ENCODE measurements around the gene ARSB.

The ARSB gene

DNA sequence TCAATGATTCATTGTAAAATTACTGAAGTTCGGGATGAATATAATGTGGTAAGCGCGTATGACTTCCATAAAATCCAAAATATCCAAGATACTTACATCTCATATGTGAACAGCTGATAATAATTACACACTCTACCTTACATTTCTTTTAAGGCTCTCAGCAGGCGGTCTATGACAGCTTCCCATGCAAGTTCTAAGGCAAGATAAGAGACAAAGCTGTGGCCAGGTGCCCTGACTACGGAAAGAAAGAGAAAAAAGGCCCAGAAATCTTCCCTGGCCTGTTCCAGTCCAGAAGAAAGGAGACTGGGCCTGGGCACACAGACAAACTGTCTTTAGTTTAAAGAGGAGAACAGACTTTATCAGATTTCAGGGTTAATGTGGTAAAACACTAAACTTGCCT is 69.1 kb downstream of the ARSB start:
- no peak overlapping the region for H3K14ac ChIP-seq (ENCODE audit: low read length)
- H3K9ac ChIP-seq (ENCODE audit: low read depth, low read length, poor library complexity): no peak overlapping the region
- no peak overlapping the region for H4K8ac ChIP-seq (ENCODE audit: low read depth, low read length)
- H2BK120ac ChIP-seq (ENCODE audit: low read depth, low read length): no peak overlapping the region
- H3K4me1 ChIP-seq (ENCODE audit: control insufficient read depth in 2 of 2, insufficient read depth in 1 of 2, low read depth in 1 of 2, low read length in 2 of 2): peaks cover 0 to 2% of the 10 kb centered on the region in 2 donors
- no peak overlapping the region for H3K4me2 ChIP-seq (ENCODE audit: insufficient read depth, low read length, poor library complexity, severe bottlenecking)
- no peaks in the 10 kb centered on the region for H3K9me3 ChIP-seq (replicated peaks in 1 of 2; ENCODE audit: control insufficient read depth in 2 of 2, insufficient read depth in 1 of 2, low read depth in 1 of 2, low read length in 2 of 2)
- H2BK15ac ChIP-seq (ENCODE audit: low read length): no peak overlapping the region
- H3K79me1 ChIP-seq (ENCODE audit: low read depth, low read length): no peaks in the 10 kb centered on the region
- whole genome bisulfite sequencing, 2 donors (ENCODE audit: extremely low coverage in 2 of 2, insufficient read length in 2 of 2, insufficient replicate concordance in 1 of 2): no CpG with 5 or more reads among the region's 5 CpGs
- H3K4ac ChIP-seq (ENCODE audit: low read length): no peak overlapping the region
- H2AFZ ChIP-seq (ENCODE audit: low read length): no peak overlapping the region
- no peak overlapping the region for H3K18ac ChIP-seq (ENCODE audit: low read length)
- H4K91ac ChIP-seq (ENCODE audit: low read depth, low read length, poor library complexity): no peak overlapping the region
- no peaks in the 10 kb centered on the region for H3K36me3 ChIP-seq (replicated peaks in 1 of 2; ENCODE audit: control insufficient read depth in 2 of 2, insufficient read depth in 2 of 2, low read length in 2 of 2)
- no peak overlapping the region for H2AK5ac ChIP-seq (ENCODE audit: low read depth, low read length)
- no peak overlapping the region for H3K4me3 ChIP-seq (ENCODE audit: low read length in 2 of 2)
- no peak overlapping the region for H3K23ac ChIP-seq (ENCODE audit: low read depth, low read length, poor library complexity)
- H3K27me3 ChIP-seq (ENCODE audit: control insufficient read depth in 3 of 3, insufficient read depth in 3 of 3, low read depth in 1 of 3, low read length in 3 of 3): no peaks in the 10 kb centered on the region
- no peak overlapping the region for H3K27ac ChIP-seq (replicated peaks; ENCODE audit: low read length)
- DNase-seq (ENCODE audit: low spot score): no peak
- H2BK5ac ChIP-seq (ENCODE audit: low read length): no peak overlapping the region
- H2BK12ac ChIP-seq (ENCODE audit: low read length): no peak overlapping the region

DNA sequence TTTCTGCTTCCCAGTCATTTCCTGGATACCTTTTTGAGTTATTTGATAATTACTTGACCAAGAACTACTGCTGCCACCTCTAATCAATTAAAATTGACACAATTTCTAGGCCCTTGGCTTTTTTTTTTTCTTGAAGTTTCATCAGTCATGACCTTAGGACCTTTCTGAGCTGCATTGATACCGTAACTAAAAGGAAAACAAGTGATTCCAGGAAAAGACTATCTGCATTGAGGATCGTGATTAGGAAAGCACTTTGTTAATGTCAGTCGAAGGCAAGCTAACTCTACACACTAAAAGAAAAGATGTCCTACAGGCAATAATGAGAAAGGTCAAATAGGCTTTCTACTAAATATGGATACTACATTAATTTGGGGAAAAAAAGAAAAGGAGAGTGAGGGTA is 69.9 kb downstream of the ARSB start:
- Histone ChIP-seq H3K14ac (ENCODE audit: low read length) (no peak overlapping the region), H3K9me3 (replicated peaks in 1 of 2; ENCODE audit: control insufficient read depth in 2 of 2, insufficient read depth in 1 of 2, low read depth in 1 of 2, low read length in 2 of 2) (no peaks in the 10 kb centered on the region), H3K4ac (ENCODE audit: low read length) (no peak overlapping the region), H3K27me3 (ENCODE audit: control insufficient read depth in 3 of 3, insufficient read depth in 3 of 3, low read depth in 1 of 3, low read length in 3 of 3) (no peaks in the 10 kb centered on the region), H4K8ac (ENCODE audit: low read depth, low read length) (no peak overlapping the region), H3K4me3 (ENCODE audit: low read length in 2 of 2) (no peak overlapping the region), H2BK120ac (ENCODE audit: low read depth, low read length) (no peak overlapping the region), H3K4me2 (ENCODE audit: insufficient read depth, low read length, poor library complexity, severe bottlenecking) (no peak overlapping the region), H3K9ac (ENCODE audit: low read depth, low read length, poor library complexity) (no peak overlapping the region), H3K27ac (replicated peaks; ENCODE audit: low read length) (no peak overlapping the region), H2AK5ac (ENCODE audit: low read depth, low read length) (no peak overlapping the region), H2BK5ac (ENCODE audit: low read length) (no peak overlapping the region), H3K23ac (ENCODE audit: low read depth, low read length, poor library complexity) (no peak overlapping the region), H3K18ac (ENCODE audit: low read length) (no peak overlapping the region), H2BK15ac (ENCODE audit: low read length) (no peak overlapping the region), H3K36me3 (replicated peaks in 1 of 2; ENCODE audit: control insufficient read depth in 2 of 2, insufficient read depth in 2 of 2, low read length in 2 of 2) (no peaks in the 10 kb centered on the region), H2AFZ (ENCODE audit: low read length) (no peak overlapping the region), H4K91ac (ENCODE audit: low read depth, low read length, poor library complexity) (no peak overlapping the region), H2BK12ac (ENCODE audit: low read length) (no peak overlapping the region), H3K4me1 (ENCODE audit: control insufficient read depth in 2 of 2, insufficient read depth in 1 of 2, low read depth in 1 of 2, low read length in 2 of 2) (peaks cover 0 to 2% of the 10 kb centered on the region in 2 donors), H3K79me1 (ENCODE audit: low read depth, low read length) (no peaks in the 10 kb centered on the region)
- no peak for DNase-seq (ENCODE audit: low spot score)
- no CpG with 5 or more reads among the region's 3 CpGs for WGBS, 2 donors (ENCODE audit: extremely low coverage in 2 of 2, insufficient read length in 2 of 2, insufficient replicate concordance in 1 of 2)

DNA sequence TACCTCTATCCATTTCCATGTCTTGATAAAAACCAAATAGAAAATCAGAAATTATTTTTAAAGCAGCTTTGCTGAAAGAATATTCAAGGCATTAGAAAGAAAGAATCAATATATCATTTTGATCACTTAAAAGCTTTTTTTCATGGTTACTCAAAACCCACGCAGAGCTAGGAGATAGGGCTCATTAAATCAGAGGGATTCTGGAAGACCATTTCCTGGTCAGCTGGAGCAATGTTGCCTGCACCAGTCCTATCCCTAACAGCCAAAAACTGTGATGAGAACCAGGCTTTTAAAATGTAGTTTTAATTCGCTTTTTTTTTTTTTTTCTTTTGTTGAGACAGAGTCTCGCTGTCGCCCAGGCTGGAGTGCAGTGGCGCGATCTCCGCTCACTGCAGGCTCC is 72.3 kb downstream of the ARSB start:
- Histone ChIP-seq H4K91ac (ENCODE audit: low read depth, low read length, poor library complexity) (no peak overlapping the region), H2AK5ac (ENCODE audit: low read depth, low read length) (no peak overlapping the region), H2AFZ (ENCODE audit: low read length) (no peak overlapping the region), H2BK120ac (ENCODE audit: low read depth, low read length) (no peak overlapping the region), H3K9me3 (replicated peaks in 1 of 2; ENCODE audit: control insufficient read depth in 2 of 2, insufficient read depth in 1 of 2, low read depth in 1 of 2, low read length in 2 of 2) (no peaks in the 10 kb centered on the region), H3K27ac (replicated peaks; ENCODE audit: low read length) (no peak overlapping the region), H4K8ac (ENCODE audit: low read depth, low read length) (no peak overlapping the region), H3K4me3 (ENCODE audit: low read length in 2 of 2) (no peak overlapping the region), H3K14ac (ENCODE audit: low read length) (no peak overlapping the region), H2BK5ac (ENCODE audit: low read length) (no peak overlapping the region), H3K23ac (ENCODE audit: low read depth, low read length, poor library complexity) (no peak overlapping the region), H3K9ac (ENCODE audit: low read depth, low read length, poor library complexity) (no peak overlapping the region), H3K18ac (ENCODE audit: low read length) (no peak overlapping the region), H3K79me1 (ENCODE audit: low read depth, low read length) (no peaks in the 10 kb centered on the region), H3K27me3 (ENCODE audit: control insufficient read depth in 3 of 3, insufficient read depth in 3 of 3, low read depth in 1 of 3, low read length in 3 of 3) (no peaks in the 10 kb centered on the region), H3K36me3 (replicated peaks in 1 of 2; ENCODE audit: control insufficient read depth in 2 of 2, insufficient read depth in 2 of 2, low read length in 2 of 2) (no peaks in the 10 kb centered on the region), H2BK12ac (ENCODE audit: low read length) (no peak overlapping the region), H3K4me1 (ENCODE audit: control insufficient read depth in 2 of 2, insufficient read depth in 1 of 2, low read depth in 1 of 2, low read length in 2 of 2) (peaks cover 4 to 8% of the 10 kb centered on the region in 2 donors), H3K4ac (ENCODE audit: low read length) (no peak overlapping the region), H3K4me2 (ENCODE audit: insufficient read depth, low read length, poor library complexity, severe bottlenecking) (no peak overlapping the region), H2BK15ac (ENCODE audit: low read length) (no peak overlapping the region)
- no peak for DNase-seq (ENCODE audit: low spot score)
- WGBS, 2 donors (ENCODE audit: extremely low coverage in 2 of 2, insufficient read length in 2 of 2, insufficient replicate concordance in 1 of 2): no CpG with 5 or more reads among the region's 7 CpGs

DNA sequence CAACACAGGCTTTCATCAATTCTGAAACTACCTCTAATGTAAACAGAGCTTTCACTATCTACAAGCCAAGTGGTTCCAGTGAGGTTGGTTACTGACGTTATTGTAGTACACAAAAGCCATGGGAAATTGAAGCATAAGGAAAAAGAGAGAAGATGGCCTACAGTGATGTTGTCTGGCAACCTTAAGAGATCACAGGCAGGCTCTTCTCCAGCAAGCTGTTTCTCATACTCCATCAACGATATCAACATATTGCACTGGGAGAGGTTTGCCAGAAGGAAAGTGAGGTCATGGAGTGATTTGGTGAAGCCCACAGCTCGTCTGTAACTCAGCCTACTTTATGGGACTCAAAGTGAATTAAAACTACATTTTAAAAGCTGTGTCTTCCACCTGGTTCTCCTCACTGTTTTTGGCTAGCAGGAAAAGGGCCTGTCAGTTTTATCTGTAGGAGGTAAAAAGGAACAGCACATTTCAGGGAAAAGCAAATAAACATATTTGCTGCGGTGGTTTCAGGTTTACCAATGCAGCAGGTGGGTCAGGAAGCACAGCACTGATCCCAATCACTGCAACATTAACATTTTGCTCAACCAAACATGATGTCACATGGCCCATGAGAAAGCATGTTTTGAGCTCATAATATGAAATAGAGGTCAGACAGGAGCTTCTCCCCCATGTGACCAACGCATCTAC is 72.9 kb downstream of the ARSB start:
- no peak overlapping the region for H2AK5ac ChIP-seq (ENCODE audit: low read depth, low read length)
- H2BK15ac ChIP-seq (ENCODE audit: low read length): no peak overlapping the region
- no peak overlapping the region for H2BK5ac ChIP-seq (ENCODE audit: low read length)
- H3K23ac ChIP-seq (ENCODE audit: low read depth, low read length, poor library complexity): no peak overlapping the region
- no peak overlapping the region for H3K18ac ChIP-seq (ENCODE audit: low read length)
- H3K27me3 ChIP-seq (ENCODE audit: control insufficient read depth in 3 of 3, insufficient read depth in 3 of 3, low read depth in 1 of 3, low read length in 3 of 3): no peaks in the 10 kb centered on the region
- H4K8ac ChIP-seq (ENCODE audit: low read depth, low read length): no peak overlapping the region
- no peak overlapping the region for H3K4me3 ChIP-seq (ENCODE audit: low read length in 2 of 2)
- WGBS, 2 donors (ENCODE audit: extremely low coverage in 2 of 2, insufficient read length in 2 of 2, insufficient replicate concordance in 1 of 2): no CpG with 5 or more reads among the region's 5 CpGs
- peaks cover 4 to 13% of the 10 kb centered on the region in 2 donors for H3K4me1 ChIP-seq (ENCODE audit: control insufficient read depth in 2 of 2, insufficient read depth in 1 of 2, low read depth in 1 of 2, low read length in 2 of 2)
- H2AFZ ChIP-seq (ENCODE audit: low read length): no peak overlapping the region
- H3K4me2 ChIP-seq (ENCODE audit: insufficient read depth, low read length, poor library complexity, severe bottlenecking): no peak overlapping the region
- no peak overlapping the region for H2BK120ac ChIP-seq (ENCODE audit: low read depth, low read length)
- no peaks in the 10 kb centered on the region for H3K36me3 ChIP-seq (replicated peaks in 1 of 2; ENCODE audit: control insufficient read depth in 2 of 2, insufficient read depth in 2 of 2, low read length in 2 of 2)
- H4K91ac ChIP-seq (ENCODE audit: low read depth, low read length, poor library complexity): no peak overlapping the region
- no peaks in the 10 kb centered on the region for H3K79me1 ChIP-seq (ENCODE audit: low read depth, low read length)
- no peak for DNase-seq (ENCODE audit: low spot score)
- H2BK12ac ChIP-seq (ENCODE audit: low read length): no peak overlapping the region
- no peak overlapping the region for H3K9ac ChIP-seq (ENCODE audit: low read depth, low read length, poor library complexity)
- H3K4ac ChIP-seq (ENCODE audit: low read length): no peak overlapping the region
- H3K9me3 ChIP-seq (replicated peaks in 1 of 2; ENCODE audit: control insufficient read depth in 2 of 2, insufficient read depth in 1 of 2, low read depth in 1 of 2, low read length in 2 of 2): no peaks in the 10 kb centered on the region
- no peak overlapping the region for H3K14ac ChIP-seq (ENCODE audit: low read length)
- no peak overlapping the region for H3K27ac ChIP-seq (replicated peaks; ENCODE audit: low read length)
